Natural killer cell (primary cell): ENCODE results near the gene ZNF445. TPM values are rescaled to one million over a fixed set of nuclear protein-coding genes. Genes with fewer than 3 reads are reported as not detected.

ENCODE experiments used
- ATAC-seq, 3 donors: fragments of 150-1000 bp in 2 of 3; fragments of 200-7000 bp in 1 of 3; cut with Tn5 transposase; 1 replicate in 1 of 3; 2 replicates in 2 of 3; pipeline ENCODE4 v1.10.0; 2021; ENCODE audit warnings: mild to moderate bottlenecking in 2 of 3, moderate library complexity in 2 of 3
- DNase-seq, 2 donors: peaks; one replicate each; pipeline versions ENCODE4 v3.0.0 to v3.0.0-alpha.2; 2013 to 2021; ENCODE audit warnings: mixed read lengths in 1 of 2
- H3K27ac ChIP-seq: one replicate; pipeline ENCODE4 v1.5.1; 2013; ENCODE audit warnings: mild to moderate bottlenecking, low read length
- H3K27me3 ChIP-seq: one replicate; pipeline ENCODE4 v1.6.1; 2013; ENCODE audit warnings: low read length; ENCODE audit not compliant: control insufficient read depth, insufficient read depth
- H3K36me3 ChIP-seq: one replicate; pipeline ENCODE4 v1.6.1; 2013; ENCODE audit warnings: low read length; ENCODE audit not compliant: control insufficient read depth, insufficient read depth
- H3K4me1 ChIP-seq: one replicate; pipeline ENCODE4 v1.6.1; 2013; ENCODE audit warnings: low read length; ENCODE audit not compliant: control insufficient read depth, insufficient read depth
- H3K4me3 ChIP-seq: one replicate; pipeline ENCODE4 v1.5.1; 2013; ENCODE audit warnings: low read length
- H3K9me3 ChIP-seq: one replicate; pipeline ENCODE4 v1.6.1; 2013; ENCODE audit warnings: low read length; ENCODE audit not compliant: control insufficient read depth, insufficient read depth
- H3K27ac Mint-ChIP-seq, 2 donors: one replicate each; pipeline ENCODE4 v1.8.0; 2022; ENCODE audit warnings: mild to moderate bottlenecking in 2 of 2, mixed read lengths in 2 of 2, moderate library complexity in 1 of 2
- H3K27me3 Mint-ChIP-seq, 2 donors: one replicate each; pipeline ENCODE4 v1.8.0; 2022; ENCODE audit warnings: low read depth in 2 of 2, mixed read lengths in 2 of 2
- H3K36me3 Mint-ChIP-seq: one replicate; pipeline ENCODE4 v1.8.0; 2022; ENCODE audit warnings: mixed read lengths
- H3K4me1 Mint-ChIP-seq, 2 donors: one replicate each; pipeline ENCODE4 v1.8.0; 2022; ENCODE audit warnings: mixed read lengths in 2 of 2
- H3K4me3 Mint-ChIP-seq: one replicate; pipeline ENCODE4 v1.8.0; 2022; ENCODE audit warnings: mild to moderate bottlenecking, moderate library complexity, mixed read lengths
- H3K9me3 Mint-ChIP-seq, 2 donors: one replicate each; pipeline ENCODE4 v1.8.0; 2022; ENCODE audit warnings: mixed read lengths in 2 of 2
- CTCF ChIP-seq: fragments of 200-600 bp; IDR thresholded peaks from one replicate; pipeline ENCODE4 v1.8.0; 2022; ENCODE audit warnings: antibody characterized with exemption
- WGBS: methylation state at CpG from one replicate; pipeline ENCODE4 v1.1.7; 2013; ENCODE audit warnings: missing lambda C conversion rate; ENCODE audit not compliant: insufficient coverage; 5-methylcytosine and 5-hydroxymethylcytosine counted together
- intact Hi-C: fragments of 100-400 bp; cut with micrococcal nuclease; formaldehyde crosslinking; loops from one replicate; pipeline ENCODE4 v1.14.2; 2022
- total RNA-seq, 4 donors: library from RNA; stranded (reverse); fragments of 120-200 nt in 1 of 4; gene quantifications; one replicate each; pipeline versions ENCODE4 v1.2.3 to v1.2.4, GENCODE V29; 2013 to 2022

ZNF445 gene
- total RNA-seq, 3 donors from 2014 or later (not counting 1 experiment from before 2014, with no cell fraction given), result 15.5 to 24.4 (median 17.4) TPM

DNA sequence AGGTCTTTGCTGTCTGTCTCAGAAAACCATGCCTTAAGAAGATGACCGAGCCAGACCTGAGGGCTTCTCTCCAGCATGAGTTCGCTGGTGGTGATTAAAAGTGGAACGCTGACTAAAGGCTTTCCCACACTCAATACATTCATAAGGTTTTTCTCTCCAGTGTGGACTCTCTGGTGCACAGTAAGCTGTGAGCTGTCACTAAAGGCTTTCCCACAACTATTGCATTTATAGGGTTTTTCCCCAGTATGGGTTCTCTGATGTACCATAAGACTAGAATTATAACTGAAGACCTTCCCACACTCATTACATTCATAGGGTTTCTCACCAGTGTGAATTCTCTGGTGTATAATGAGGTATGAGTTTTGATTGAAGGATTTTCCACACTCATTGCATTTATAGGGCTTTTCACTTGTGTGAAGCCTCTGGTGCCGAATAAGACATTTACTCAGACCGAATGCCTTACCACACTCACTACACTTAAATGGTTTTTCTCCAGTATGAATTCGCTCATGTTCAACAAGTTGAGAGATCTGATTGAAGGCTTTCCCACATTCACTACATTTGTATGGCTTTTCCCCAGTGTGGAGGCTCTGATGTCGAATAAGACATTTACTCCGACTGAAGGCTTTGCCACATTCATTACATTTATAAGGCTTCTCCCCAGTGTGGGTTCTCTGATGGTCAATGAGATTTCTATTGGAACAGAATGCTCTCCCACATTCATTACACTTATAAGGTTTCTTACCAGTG, 21.9 kb upstream of the ZNF445 start:
- peaks cover 31% of the 10 kb centered on the region for H3K36me3 ChIP-seq
- no peak for DNase-seq
- intact Hi-C loops, result no loop called here
- peaks cover 47% of the 10 kb centered on the region for H3K9me3 ChIP-seq
- H3K4me1 ChIP-seq, result no peaks in the 10 kb centered on the region
- ATAC-seq, result no peak
- WGBS, result 97% methylated on average over 7 of the region's 8 CpGs
- Mint-ChIP-seq H3K9me3 (peaks cover 15 to 24% of the 10 kb centered on the region in 2 donors), H3K4me3 (no peak overlapping the region), H3K27ac (no peak overlapping the region), H3K36me3 (peaks cover 30% of the 10 kb centered on the region), H3K4me1 (no peaks in the 10 kb centered on the region), H3K27me3 (no peaks in the 10 kb centered on the region)
- no peak overlapping the region for H3K4me3 ChIP-seq
- no peak for TF ChIP-seq CTCF
- no peaks in the 10 kb centered on the region for H3K27me3 ChIP-seq
- no peak overlapping the region for H3K27ac ChIP-seq

DNA sequence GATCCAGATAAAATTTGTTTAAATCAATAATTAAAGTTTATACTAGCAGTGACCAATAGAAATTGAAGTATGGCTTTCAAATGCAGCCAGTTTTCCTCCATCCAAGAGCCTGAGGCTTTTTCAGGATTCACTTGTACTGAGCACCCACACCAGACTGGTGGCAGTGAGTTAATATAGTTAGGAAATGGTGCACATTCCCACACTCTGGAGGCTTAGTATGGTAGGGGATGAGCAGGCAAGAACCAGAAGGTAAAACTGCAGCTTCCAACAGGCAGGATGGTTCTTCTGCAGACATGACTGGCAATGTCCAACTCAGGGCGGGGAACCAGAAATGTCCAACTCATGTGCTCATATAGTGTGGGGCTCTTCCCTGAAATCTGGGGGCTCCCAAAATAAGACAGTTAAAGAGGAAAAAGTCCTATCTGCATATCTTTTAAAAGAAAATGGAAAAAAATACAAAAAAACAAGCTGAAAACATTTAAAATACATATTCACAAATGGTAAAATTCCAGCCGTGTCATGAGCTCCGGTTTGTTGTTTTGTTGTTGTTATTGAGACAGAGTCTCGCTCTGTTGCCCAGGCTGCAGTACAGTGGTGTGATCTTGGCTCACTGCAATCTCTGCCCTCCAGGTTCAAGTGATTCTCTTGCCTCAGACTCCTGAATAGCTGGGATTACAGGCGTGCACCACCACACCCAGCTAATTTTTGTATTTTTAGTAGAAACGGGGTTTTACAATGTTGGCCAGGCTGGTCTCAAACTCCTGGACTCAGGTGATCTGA, 18.4 kb upstream of the ZNF445 start:
- Histone ChIP-seq H3K4me1 (no peaks in the 10 kb centered on the region), H3K4me3 (no peak overlapping the region), H3K9me3 (peaks cover 37% of the 10 kb centered on the region), H3K27me3 (no peaks in the 10 kb centered on the region), H3K27ac (no peak overlapping the region), H3K36me3 (peaks cover 20% of the 10 kb centered on the region)
- H3K27ac Mint-ChIP-seq, result no peak overlapping the region
- TF ChIP-seq CTCF, result no peak
- intact Hi-C loops, result no loop called here
- peaks cover 10 to 18% of the 10 kb centered on the region in 2 donors for H3K9me3 Mint-ChIP-seq
- ATAC-seq, result no peak
- 96% methylated on average over 6 of the region's 6 CpGs for WGBS
- DNase-seq, result no peak
- H3K36me3 Mint-ChIP-seq, result peaks cover 25% of the 10 kb centered on the region
- H3K4me1 Mint-ChIP-seq, result no peaks in the 10 kb centered on the region
- no peaks in the 10 kb centered on the region for H3K27me3 Mint-ChIP-seq
- no peak overlapping the region for H3K4me3 Mint-ChIP-seq

DNA sequence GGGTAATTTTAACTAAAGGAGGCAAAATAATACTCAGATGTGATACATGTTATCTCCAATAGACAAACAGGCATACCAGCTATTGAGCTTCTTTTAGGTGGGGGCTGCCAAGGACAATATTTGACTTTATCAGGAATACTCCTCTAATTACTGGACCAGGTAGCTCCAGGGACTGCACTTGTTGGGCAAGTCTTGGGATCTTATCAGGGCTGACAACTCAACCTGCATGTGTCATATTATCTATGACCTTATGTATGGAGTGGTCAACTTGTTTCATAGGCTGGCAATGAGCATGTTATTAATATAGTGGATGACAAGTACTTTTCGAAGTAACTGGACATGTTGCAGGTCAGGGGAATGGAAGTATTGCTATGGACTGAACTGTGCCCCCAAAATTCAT, 15.0 kb upstream of the ZNF445 start:
- WGBS, result 97% methylated on average over 1 of the region's 1 CpG
- Mint-ChIP-seq H3K36me3 (no peaks in the 10 kb centered on the region), H3K4me1 (no peaks in the 10 kb centered on the region), H3K27ac (no peak overlapping the region), H3K27me3 (no peaks in the 10 kb centered on the region), H3K4me3 (no peak overlapping the region), H3K9me3 (peaks cover 4 to 6% of the 10 kb centered on the region in 2 donors)
- Histone ChIP-seq H3K4me1 (no peaks in the 10 kb centered on the region), H3K27ac (no peak overlapping the region), H3K27me3 (no peaks in the 10 kb centered on the region), H3K4me3 (no peak overlapping the region), H3K36me3 (no peaks in the 10 kb centered on the region), H3K9me3 (peaks cover 17% of the 10 kb centered on the region)
- DNase-seq (no peak), ATAC-seq (no peak)
- intact Hi-C loops, result no loop called here
- no peak for TF ChIP-seq CTCF
